Umbilical cord (tissue), 2 donors: ENCODE data around the gene TUBE1. TPM values are rescaled to one million over a fixed set of nuclear protein-coding genes. Genes with fewer than 3 reads are reported as not detected.
"Not testable (repeated sequence)": the region's sequence is repeated elsewhere in the genome, so short reads cannot be mapped to it uniquely, and the experiment has no call there.

Source experiments
- DNase-seq: peaks from one replicate; pipeline ENCODE4 v3.0.0-alpha.2; 2015; ENCODE audit warnings: low spot score
- total RNA-seq: library from RNA; depleted of rRNA; stranded (reverse); fragments of >200 nt; gene quantifications from one replicate; pipeline ENCODE4 v1.2.3, GENCODE V29; 2014; ENCODE audit warnings: low replicate concordance; ENCODE audit not compliant: insufficient read depth

TUBE1 gene
- total RNA-seq, 1 donor from 2014 or later = 83.3 TPM

DNA sequence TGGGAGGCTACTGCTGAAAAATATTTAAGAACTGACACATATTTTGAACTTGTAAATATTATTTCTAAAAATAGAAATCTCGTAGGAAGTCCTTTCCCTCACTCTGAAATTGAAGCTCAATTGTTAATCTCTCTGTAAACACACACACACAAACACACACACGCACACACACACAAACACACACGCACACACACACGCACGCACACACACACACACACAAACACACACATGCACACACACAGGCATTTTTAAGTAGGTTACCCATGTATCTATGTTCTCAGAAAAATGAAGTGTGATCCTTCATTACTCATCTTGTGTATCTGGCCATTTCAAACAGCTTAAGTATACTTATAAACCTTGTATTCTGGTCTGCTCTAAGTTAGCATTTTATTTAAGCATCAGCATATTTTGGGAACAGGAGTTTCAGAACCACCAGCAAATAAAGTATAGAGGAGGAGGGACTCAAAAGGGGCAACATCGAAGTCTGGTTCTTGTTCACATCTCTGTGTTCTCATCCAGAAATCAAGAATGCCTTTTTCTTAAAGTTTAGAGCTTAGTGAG, 21.8 kb downstream of the TUBE1 start:
- peak; percentile 50 for DNase-seq

DNA sequence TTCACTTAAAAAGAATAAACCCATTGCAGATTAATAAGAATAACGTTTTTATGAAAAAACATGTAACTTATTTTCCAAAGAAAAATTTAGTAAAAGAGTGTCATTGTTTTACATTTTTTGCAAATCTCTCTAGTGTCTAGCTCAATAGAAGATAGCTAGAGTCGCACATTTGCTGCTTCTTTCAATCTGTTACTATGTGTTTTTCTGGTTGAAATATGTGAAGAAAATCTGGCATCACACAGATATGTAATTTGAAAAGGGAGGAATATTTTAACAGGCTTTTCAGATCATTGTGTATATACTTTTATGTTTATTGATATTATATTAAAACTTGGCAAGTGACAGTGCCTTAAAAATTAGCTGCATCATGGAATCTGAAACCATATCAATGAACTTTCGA, 24.3 kb downstream of the TUBE1 start:
- DNase-seq = no peak

DNA sequence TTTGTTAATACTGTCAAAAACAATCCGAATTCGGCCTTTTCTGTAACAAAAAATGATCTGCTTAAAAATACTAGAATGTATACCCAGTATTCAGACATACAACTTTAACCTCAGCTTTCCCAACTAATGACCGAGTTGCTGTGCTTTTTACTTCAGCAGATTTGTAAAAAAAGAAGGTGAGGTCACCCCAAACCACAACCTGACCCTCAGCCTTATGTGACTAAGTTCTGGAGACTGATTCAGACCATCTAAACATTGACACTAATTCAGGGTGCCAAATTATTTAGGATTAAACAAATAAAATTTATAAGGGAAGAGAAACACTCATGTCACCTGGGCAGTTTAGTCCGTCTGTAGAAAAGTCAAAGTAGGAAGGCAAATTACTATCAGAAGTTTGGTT, 25.7 kb downstream of the TUBE1 start:
- DNase-seq = no peak

DNA sequence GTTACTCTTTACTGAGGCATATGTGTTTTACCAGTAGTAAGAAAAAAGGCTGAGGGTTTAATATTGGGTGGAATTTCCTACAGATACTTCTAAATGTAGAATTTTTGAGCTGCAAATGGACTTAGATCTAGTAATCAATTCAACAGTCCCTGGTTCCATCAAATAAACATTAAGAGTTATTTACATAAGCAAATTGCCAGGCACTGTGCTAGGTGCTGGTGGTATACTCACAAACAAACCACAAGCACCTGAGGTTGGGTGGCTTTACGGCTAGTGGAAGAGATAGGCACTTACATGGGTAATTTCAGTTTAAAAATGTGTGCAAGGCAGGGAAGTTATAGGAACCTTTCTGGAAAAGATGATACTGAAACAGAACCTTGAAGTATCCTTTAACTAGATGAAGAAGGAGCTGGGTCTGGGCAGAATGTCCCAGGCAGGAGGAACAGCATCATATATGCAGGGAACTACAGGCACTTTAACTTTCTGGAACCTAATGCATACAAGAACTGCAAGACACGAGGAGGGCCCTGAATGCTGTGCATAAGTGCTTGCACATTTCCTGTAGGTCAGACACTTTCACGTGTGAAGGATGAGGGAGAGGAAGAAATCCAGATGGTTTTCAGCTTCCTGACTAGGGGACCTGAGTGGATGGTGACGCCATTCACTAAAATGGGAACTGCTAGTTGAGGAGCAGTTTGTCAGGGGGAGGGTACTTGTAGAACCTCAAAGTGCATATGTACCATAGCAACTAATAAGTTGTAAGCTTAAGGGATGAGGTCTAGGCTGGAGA, 28.8 kb downstream of the TUBE1 start:
- DNase-seq = no peak

DNA sequence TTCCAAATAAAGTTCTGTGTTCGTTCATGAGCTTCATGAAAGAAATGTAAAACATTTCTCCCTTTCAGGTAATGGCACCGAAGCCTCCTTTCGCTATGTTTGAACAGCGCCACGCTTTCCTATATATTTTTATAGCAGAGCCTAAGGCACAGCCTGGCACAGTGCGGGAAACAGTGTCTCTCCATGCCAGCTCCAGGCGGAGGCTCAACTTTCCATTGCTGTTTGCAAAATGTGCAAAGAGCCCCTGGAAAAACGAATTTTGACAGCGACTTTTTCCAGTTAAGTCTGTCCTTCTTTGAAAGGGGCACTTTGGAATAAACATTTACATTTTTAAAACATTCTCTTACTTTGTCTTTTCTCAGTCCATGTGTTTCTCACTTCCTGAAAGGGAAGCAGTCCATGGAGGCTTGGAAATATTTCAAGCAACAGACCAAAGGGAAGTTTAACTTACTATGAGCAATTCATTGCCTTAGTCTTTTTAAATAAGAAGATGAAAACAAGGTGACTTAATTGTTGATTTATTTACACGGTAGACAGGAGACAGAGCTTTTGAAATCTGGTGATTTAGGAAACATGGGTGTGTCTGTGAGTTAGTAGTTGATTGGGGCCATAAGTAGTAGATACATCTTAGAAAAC, 32.6 kb downstream of the TUBE1 start:
- no peak for DNase-seq

- DNase-seq = no peak
These were observed 33.3 kb downstream of the TUBE1 start, which contains the start of gene CCN6 for GRCh38 chr6:112054001-112054400. Gene CCN6 (plus strand): TSS chr6:112054104. CDS start chr6:112054358, 254 bp downstream.

- not testable (repeated sequence) for DNase-seq
These were observed 36.0 kb downstream of the TUBE1 start for GRCh38 chr6:112051251-112051740.

GRCh38 chr6:112050429-112050828, 36.9 kb downstream of the TUBE1 start:
- no peak for DNase-seq

DNA sequence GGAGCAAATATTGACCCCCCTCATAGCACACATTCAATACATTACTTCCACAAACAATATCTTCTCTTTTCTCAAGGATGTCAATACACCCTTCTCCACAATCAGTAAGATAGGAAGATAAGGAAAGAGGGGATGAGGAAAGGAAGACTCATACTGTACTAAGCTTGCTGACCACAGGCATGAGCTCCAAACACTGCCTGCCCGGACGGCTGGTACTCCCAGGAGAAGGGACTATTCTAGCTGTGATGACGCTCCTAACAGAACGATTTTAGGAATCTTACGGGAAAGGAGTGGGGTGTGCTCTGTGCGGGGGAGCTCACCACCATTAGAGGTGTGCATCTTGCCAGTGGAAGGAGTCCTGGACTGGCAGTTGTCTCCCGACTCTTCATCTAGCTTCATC, 37.3 kb downstream of the TUBE1 start:
- DNase-seq = no peak

DNA sequence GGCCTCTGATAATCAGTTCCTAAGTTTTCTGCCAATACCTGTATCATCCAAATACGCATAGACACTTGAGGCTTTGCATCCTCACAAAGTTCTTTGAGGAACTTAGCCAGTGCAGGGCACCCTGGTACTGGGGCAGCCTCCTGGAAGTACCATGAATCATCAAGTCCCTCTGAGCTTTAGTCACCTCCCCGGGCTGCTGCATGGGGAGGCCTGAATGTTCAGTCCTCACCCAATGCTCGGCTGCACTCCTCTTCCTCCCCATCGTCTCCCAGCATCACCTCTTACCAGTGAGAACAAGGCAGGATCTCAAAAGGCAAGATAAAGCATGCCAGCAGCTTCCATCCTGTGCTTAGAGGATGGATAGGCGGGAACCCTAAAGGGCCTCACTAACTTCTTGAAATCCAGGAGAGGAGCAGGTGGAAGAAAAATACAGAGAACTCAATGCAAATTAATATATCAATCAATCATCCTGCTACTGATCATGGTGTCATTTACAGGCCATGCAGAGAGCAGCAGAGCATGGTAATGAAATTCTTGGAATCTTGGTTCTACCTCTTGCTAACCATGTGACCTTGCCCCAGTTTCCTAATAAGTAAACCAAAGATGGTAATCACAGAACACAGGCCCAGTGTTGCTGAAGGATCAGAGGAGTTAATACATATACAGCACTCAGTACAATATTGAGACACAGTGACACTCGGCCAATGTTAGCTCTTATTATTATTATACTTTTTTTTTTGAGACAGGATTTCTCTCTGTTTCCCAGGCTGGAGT, 38.1 kb downstream of the TUBE1 start:
- no peak for DNase-seq

GRCh38 chr6:112047523-112047922, 39.8 kb downstream of the TUBE1 start:
- DNase-seq = not testable (repeated sequence)

DNA sequence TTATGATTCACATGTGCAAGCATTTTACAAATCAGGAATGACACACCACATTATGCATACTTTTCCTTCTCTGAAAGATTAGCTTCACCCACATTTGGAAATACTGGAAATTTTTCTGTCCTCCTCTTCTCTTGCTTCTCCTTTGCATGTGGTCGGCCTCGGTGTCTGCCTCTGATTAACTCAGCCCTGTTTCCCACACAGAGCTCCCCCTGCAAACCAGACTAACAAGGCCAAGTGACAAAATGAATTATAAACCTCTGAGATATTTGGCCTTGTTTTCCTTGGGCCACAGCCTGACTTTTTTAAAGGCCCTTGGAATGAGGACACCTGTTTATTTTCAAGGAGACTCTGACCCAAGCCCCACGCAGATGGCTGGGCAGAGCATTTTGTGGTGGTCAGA, 42.4 kb downstream of the TUBE1 start:
- DNase-seq = no peak

DNA sequence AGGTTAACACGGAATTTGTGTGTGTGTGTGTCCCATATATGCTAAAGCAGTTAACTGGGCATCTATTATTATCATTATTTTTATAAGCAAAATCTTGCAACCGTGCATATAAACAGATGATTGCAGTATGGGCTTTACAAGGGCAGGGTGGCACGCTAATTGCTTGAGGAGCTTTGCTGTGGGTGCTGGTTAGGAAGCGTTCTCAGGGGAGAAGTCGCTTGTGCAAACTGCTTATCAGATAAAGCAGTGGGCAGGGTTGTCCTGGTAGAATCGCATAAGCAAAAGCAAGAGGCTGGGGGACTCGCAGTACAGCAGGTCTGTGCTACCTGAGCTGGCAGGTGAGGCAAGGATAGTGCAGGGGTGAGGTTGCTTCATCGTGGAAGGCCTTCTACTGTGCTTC, 43.1 kb downstream of the TUBE1 start:
- no peak for DNase-seq

DNA sequence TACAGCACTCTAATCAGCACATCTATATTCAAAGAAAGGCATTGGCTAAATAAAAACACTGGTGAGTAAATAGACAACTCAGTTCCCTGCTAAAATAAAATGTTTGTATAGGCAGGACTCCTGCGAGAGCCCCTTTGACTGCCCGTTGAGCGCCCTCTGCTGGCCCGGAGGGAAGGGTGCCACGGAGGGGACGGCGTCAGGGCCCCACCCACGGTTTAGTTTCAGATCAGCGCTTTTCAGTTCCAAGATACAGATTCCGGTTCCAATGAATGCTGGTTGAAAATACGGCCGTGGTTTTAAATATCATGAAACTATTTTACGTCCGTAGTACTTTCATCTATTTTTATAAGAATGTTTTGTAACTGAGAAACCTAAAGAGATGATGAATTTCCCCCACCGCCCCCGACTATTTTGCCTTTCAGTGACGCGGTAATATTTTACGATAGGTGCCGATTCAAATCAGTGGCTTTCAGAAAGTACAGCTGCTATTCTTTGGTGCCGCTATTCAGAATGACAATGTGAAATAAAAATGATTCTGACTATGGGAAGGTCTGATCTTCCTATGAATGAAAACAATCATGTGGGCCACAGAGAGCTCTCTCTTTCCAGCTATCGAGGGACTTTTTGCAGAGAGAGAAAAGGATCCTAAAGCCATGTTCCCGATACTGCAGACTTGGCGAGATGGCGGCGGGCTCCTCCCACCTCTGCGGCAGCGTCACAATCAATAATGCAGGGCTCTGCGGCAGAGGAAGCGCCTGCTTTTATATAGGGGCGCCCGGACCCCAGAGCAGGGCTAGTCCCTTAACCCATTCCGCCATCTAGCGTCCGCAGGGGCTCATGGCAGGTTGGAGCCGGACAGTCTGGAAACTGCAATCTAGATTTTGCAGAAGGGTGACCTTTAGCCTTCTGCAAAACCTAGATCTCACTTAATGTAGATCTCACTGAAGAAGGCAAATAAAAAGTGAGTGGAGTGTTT, 44.0 kb downstream of the TUBE1 start:
- DNase-seq = peak; percentile 94

DNA sequence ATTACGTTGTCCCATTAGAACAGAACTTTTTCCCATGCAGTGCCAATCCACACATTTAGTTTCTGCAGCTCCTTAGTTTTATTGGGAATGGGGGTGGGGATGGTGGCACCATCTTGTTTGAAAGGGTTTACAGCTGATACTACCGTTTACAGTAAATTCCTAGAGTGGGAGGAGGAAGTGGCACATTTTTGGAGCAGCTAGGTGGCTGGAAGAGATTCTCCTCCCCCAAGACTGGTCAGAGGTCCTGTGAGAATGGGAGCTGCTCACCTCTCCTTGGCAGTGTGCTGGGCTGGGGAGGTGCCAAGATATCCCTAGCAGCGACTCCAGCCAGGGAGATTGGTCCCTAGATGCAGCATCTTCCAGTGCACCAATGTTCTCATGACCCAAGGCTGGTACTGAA, 45.7 kb downstream of the TUBE1 start:
- DNase-seq = no peak

DNA sequence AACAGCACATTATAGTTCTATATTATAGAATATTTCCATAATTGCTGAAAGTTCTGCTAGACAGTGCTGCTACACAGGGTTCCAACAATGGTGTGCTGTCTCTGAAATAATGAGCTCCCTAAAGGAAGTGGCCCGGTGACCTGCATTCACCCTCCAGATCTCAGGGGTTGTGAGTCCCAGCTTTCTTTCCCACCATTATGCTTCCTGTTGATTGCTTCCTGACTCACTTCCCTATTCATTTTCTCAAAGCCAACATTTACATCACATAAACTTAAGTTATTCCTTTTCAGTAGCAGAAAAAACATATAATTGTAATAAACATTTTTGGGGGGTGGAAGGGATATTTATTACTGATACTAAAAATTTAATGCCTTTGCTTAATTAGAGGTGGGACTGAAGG, 46.3 kb downstream of the TUBE1 start:
- DNase-seq = no peak

DNA sequence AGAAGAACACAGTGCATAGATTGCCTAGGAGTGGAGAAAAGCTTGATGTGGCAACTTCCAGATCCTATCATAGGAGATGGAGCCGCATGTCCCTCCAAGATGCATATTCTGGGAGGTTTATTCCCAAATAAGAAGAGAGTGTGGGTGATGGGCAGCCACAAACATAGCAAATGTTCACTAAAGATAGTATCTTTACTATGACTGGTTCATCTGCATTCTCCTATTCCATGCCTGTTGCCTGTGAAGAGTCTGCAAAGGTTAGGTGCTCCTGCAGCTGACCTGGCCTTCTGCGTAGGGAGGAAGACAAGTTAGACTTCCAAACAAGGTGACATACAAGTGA, 47.9 kb downstream of the TUBE1 start:
- no peak for DNase-seq

DNA sequence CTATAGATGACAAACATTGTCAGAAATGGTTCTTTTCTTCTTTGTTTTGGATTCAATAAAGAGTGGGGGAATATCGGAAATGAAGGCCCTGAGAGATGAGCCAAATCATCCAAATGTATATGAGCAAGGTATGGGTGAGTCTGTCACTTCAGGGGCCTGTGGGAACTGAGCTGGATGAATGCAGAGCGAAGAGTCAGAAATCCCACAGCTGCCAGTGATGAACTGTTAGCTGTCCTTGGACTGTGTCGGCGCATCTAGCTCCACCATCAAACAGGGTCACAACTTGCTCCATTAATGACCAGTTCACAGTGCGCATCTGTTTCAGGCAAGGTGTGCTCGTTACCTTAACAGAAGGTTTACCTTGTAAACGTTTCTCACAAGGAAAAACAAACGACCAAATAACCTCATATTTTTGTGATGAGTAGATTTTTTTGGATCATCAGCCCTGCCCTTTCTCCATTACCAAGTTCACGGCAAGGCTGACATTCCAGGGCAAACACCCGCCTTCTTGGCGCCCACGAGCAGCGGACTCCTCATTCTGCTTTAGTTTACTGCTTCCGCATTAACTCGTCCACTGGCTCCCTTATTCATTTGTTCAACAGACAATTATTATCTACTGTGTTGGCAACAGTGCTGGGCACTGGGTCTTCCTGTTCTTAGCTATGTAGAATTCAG, 48.4 kb downstream of the TUBE1 start:
- DNase-seq = no peak

- DNase-seq = peak; percentile 22
These were observed 49.0 kb downstream of the TUBE1 start for GRCh38 chr6:112038268-112038667.

DNA sequence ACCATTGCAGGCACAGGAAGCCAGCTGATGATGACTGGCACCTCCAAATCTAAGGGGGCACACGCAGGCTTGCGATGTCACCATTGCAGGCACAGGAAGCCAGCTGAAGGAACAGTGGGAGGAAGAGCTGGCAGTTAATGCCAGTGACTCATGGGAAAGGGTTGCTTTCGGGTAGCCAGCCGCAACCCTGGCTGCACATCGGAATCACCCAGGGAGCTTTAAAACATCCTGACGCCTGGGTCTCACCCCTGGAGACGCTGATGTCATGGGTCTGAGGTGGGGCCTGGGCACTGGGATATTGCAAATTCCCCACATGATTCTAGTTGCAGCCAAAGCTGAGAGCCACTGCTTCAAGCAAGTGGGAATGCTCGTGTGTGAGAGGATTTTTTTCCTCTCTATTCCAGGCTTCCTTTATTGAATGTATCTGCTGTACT, 49.5 kb downstream of the TUBE1 start:
- peak; percentile 80 for DNase-seq
